Measurements from ENCODE around the gene MMP15. TPM values are rescaled to one million over a fixed set of nuclear protein-coding genes. Genes with fewer than 3 reads are reported as not detected.

Gene MMP15
- total RNA-seq, 2 experiments from 2014 or later, result 0.25 to 0.31 TPM

- no peaks in the 10 kb centered on the region for H3K36me3 ChIP-seq (ENCODE audit: insufficient read depth, low read length)
- H3K4me3 Mint-ChIP-seq, result no peak overlapping the region
- intact Hi-C loops (cut with DNase I, micrococcal nuclease), result no loop called here
- CTCF ChIA-PET, result no interaction called here
- H3K27me3 Mint-ChIP-seq, result no peaks in the 10 kb centered on the region
- no peak overlapping the region for H3K27ac ChIP-seq (ENCODE audit: low read depth in 1 of 2, low read length in 2 of 2)
- H3K4me1 ChIP-seq (ENCODE audit: insufficient read depth, low read length), result no peaks in the 10 kb centered on the region
- TF ChIP-seq, protein P1, sequence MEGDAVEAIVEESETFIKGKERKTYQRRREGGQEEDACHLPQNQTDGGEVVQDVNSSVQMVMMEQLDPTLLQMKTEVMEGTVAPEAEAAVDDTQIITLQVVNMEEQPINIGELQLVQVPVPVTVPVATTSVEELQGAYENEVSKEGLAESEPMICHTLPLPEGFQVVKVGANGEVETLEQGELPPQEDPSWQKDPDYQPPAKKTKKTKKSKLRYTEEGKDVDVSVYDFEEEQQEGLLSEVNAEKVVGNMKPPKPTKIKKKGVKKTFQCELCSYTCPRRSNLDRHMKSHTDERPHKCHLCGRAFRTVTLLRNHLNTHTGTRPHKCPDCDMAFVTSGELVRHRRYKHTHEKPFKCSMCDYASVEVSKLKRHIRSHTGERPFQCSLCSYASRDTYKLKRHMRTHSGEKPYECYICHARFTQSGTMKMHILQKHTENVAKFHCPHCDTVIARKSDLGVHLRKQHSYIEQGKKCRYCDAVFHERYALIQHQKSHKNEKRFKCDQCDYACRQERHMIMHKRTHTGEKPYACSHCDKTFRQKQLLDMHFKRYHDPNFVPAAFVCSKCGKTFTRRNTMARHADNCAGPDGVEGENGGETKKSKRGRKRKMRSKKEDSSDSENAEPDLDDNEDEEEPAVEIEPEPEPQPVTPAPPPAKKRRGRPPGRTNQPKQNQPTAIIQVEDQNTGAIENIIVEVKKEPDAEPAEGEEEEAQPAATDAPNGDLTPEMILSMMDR (IDR thresholded peaks at IDR 0.05), result no peak
- H3K9me3 ChIP-seq (ENCODE audit: control insufficient read depth in 1 of 2, insufficient read depth in 1 of 2, low read length in 2 of 2), result peaks cover 0 to 5% of the 10 kb centered on the region in 2 experiments
- no peak overlapping the region for H3K4me3 ChIP-seq (ENCODE audit: low read length)
- no peaks in the 10 kb centered on the region for H3K27me3 ChIP-seq (ENCODE audit: control insufficient read depth in 1 of 2, insufficient read depth in 2 of 2, low read length in 2 of 2)
- no peak overlapping the region for H3K27ac Mint-ChIP-seq
- DNase-seq, result no peak
- no peak for ATAC-seq (ENCODE audit: poor library complexity)
- H3K36me3 Mint-ChIP-seq (ENCODE audit: low read depth), result no peaks in the 10 kb centered on the region
- H3K9me3 Mint-ChIP-seq, result no peaks in the 10 kb centered on the region
- no peaks in the 10 kb centered on the region for H3K4me1 Mint-ChIP-seq (ENCODE audit: low read depth)
- POLR2A ChIA-PET, result no interaction called here
Measured at GRCh38 chr16:58034774-58035173, 9.2 kb downstream of the MMP15 start.

GRCh38 chr16:58035356-58036170 is 10.0 kb downstream of the MMP15 start:
- H3K4me3 ChIP-seq (ENCODE audit: low read length), result no peak overlapping the region
- ATAC-seq (ENCODE audit: poor library complexity) (no peak), DNase-seq (no peak)
- Mint-ChIP-seq H3K36me3 (ENCODE audit: low read depth) (no peaks in the 10 kb centered on the region), H3K4me3 (no peak overlapping the region), H3K4me1 (ENCODE audit: low read depth) (no peaks in the 10 kb centered on the region), H3K27ac (no peak overlapping the region), H3K9me3 (no peaks in the 10 kb centered on the region), H3K27me3 (no peaks in the 10 kb centered on the region)
- H3K4me1 ChIP-seq (ENCODE audit: insufficient read depth, low read length), result no peaks in the 10 kb centered on the region
- H3K27ac ChIP-seq (ENCODE audit: low read depth in 1 of 2, low read length in 2 of 2), result no peak overlapping the region
- ChIA-PET CTCF (no interaction called here), POLR2A (no interaction called here)
- H3K36me3 ChIP-seq (ENCODE audit: insufficient read depth, low read length), result no peaks in the 10 kb centered on the region
- no peaks in the 10 kb centered on the region for H3K27me3 ChIP-seq (ENCODE audit: control insufficient read depth in 1 of 2, insufficient read depth in 2 of 2, low read length in 2 of 2)
- H3K9me3 ChIP-seq (ENCODE audit: control insufficient read depth in 1 of 2, insufficient read depth in 1 of 2, low read length in 2 of 2), result peaks cover 0 to 5% of the 10 kb centered on the region in 2 experiments
- TF ChIP-seq, protein P1 (IDR thresholded peaks at IDR 0.05), result no peak
- intact Hi-C loops (cut with DNase I, micrococcal nuclease), result no loop called here

GRCh38 chr16:58036943-58037342 is 11.4 kb downstream of the MMP15 start:
- Mint-ChIP-seq H3K4me3 (no peak overlapping the region), H3K36me3 (ENCODE audit: low read depth) (no peaks in the 10 kb centered on the region), H3K27ac (no peak overlapping the region), H3K4me1 (ENCODE audit: low read depth) (no peaks in the 10 kb centered on the region), H3K9me3 (no peaks in the 10 kb centered on the region), H3K27me3 (no peaks in the 10 kb centered on the region)
- TF ChIP-seq, protein P1 (IDR thresholded peaks at IDR 0.05), result no peak
- no peak overlapping the region for H3K27ac ChIP-seq (ENCODE audit: low read depth in 1 of 2, low read length in 2 of 2)
- ChIA-PET CTCF (no interaction called here), POLR2A (no interaction called here)
- ATAC-seq (ENCODE audit: poor library complexity), result no peak
- intact Hi-C loops (cut with DNase I, micrococcal nuclease), result no loop called here
- H3K9me3 ChIP-seq (ENCODE audit: control insufficient read depth in 1 of 2, insufficient read depth in 1 of 2, low read length in 2 of 2), result peaks cover 0 to 5% of the 10 kb centered on the region in 2 experiments
- H3K27me3 ChIP-seq (ENCODE audit: control insufficient read depth in 1 of 2, insufficient read depth in 2 of 2, low read length in 2 of 2), result no peaks in the 10 kb centered on the region
- no peaks in the 10 kb centered on the region for H3K36me3 ChIP-seq (ENCODE audit: insufficient read depth, low read length)
- DNase-seq, result no peak
- H3K4me1 ChIP-seq (ENCODE audit: insufficient read depth, low read length), result no peaks in the 10 kb centered on the region
- H3K4me3 ChIP-seq (ENCODE audit: low read length), result no peak overlapping the region
